ENCODE measurements around the gene STK25. TPM values are rescaled to one million over a fixed set of nuclear protein-coding genes. Genes with fewer than 3 reads are reported as not detected.

The STK25 gene
- total RNA-seq, 1 experiment from 2014 or later = 201 TPM

DNA sequence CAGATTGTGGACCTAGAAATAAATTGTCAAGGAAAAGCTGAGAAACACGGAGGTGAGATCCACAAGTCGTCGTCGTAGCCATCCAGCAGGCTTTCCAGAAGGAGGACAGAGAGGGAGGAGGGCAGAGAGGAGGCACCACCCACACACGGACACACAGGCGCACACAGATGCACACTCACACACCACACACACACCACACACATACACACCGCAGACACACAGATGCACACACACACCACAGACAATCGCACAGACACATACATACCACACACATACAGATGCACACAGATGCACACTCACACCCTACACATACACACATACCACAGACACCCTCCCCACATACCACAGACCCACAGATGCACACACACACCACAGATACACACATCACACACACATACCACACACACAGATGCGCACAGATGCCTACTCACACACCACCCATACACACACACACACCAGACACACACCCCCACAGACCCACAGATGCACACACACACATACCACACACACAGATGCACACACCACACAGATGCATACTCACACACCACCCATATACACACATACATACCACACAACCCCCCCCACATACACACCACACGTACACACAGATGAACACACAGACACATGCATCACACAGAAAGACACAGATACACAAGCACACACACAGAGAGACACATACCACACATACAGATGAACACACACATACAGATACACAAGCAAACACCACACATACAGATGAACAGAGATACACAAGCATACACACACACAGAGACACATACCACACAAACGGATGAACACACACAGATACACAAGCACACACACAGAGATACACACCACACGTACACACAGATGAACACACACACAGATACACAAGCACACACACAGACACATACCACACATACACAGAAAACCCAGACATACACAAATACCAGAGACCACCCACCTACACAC is 37.4 kb upstream of the STK25 start:
- H3K4me3 ChIP-seq = no peak overlapping the region
- BruUV-seq (replicated peaks) = no TSS peak
- H3K9me3 ChIP-seq (ENCODE audit: insufficient read depth, low read depth) = no peaks in the 10 kb centered on the region
- no peak overlapping the region for H3K27ac ChIP-seq
- H3K36me3 ChIP-seq (ENCODE audit: low read depth) = no peaks in the 10 kb centered on the region
- TF ChIP-seq, protein P1, sequence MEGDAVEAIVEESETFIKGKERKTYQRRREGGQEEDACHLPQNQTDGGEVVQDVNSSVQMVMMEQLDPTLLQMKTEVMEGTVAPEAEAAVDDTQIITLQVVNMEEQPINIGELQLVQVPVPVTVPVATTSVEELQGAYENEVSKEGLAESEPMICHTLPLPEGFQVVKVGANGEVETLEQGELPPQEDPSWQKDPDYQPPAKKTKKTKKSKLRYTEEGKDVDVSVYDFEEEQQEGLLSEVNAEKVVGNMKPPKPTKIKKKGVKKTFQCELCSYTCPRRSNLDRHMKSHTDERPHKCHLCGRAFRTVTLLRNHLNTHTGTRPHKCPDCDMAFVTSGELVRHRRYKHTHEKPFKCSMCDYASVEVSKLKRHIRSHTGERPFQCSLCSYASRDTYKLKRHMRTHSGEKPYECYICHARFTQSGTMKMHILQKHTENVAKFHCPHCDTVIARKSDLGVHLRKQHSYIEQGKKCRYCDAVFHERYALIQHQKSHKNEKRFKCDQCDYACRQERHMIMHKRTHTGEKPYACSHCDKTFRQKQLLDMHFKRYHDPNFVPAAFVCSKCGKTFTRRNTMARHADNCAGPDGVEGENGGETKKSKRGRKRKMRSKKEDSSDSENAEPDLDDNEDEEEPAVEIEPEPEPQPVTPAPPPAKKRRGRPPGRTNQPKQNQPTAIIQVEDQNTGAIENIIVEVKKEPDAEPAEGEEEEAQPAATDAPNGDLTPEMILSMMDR (conservative IDR thresholded peaks at IDR 0.05) = no peak
- TF ChIP-seq EZH2 (IDR thresholded peaks at IDR 0.05; ENCODE audit: low read depth) = no peak
- no peaks in the 10 kb centered on the region for H3K79me2 ChIP-seq (ENCODE audit: low read depth)
- H3K9me2 ChIP-seq (ENCODE audit: insufficient read depth) = no peaks in the 10 kb centered on the region
- no peaks in the 10 kb centered on the region for H4K20me1 ChIP-seq (ENCODE audit: insufficient read depth)
- H3K4me2 ChIP-seq = no peak overlapping the region
- peaks cover 16% of the 10 kb centered on the region for H3K4me1 ChIP-seq (replicated peaks; ENCODE audit: insufficient read depth)
- no peak for DNase-seq
- CTCF ChIA-PET = no interaction called here
- intact Hi-C loops (cut with micrococcal nuclease; ENCODE audit: unreplicated experiment) = loop anchor here (2.0 to 10.0 kb wide), 3 partner anchors 37 to 188 kb away; partner anchors contain the start of genes FARP2, ING5 and STK25
- POLR2A ChIA-PET (ENCODE audit: unreplicated experiment) = no interaction called here
- no peak overlapping the region for H2AFZ ChIP-seq
- H3K27me3 ChIP-seq (ENCODE audit: insufficient read depth, low read depth) = no peaks in the 10 kb centered on the region
- peaks cover 27% of the 10 kb centered on the region for H3F3A ChIP-seq (ENCODE audit: insufficient read depth, low read depth)

DNA sequence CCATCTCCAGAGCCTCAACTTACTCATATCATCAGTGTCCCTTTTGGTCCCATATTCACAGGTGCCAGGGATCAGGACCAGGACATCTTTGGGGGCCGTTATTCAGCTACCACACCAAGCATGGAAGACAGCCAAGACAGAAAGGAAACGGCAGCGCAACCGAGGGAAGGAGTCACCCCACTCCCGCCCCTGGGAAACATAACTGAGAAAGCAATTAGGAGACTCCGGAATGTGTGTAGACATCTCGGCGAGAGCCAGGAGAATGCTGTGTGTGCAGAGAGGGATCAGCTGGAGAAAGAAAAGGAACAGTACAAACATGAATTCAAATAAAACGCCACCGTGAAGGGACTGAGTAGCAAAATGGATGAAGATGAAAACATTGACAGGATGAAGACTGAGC is 36.7 kb upstream of the STK25 start:
- POLR2A ChIA-PET (ENCODE audit: unreplicated experiment) = no interaction called here
- intact Hi-C loops (cut with micrococcal nuclease; ENCODE audit: unreplicated experiment) = loop anchor here (2.0 to 10.0 kb wide), 3 partner anchors 36 to 188 kb away; partner anchors contain the start of genes FARP2, ING5 and STK25
- H3F3A ChIP-seq (ENCODE audit: insufficient read depth, low read depth) = peaks cover 31% of the 10 kb centered on the region
- CTCF ChIA-PET = no interaction called here
- H3K4me1 ChIP-seq (replicated peaks; ENCODE audit: insufficient read depth) = peaks cover 14% of the 10 kb centered on the region
- BruUV-seq (replicated peaks) = no TSS peak
- no peaks in the 10 kb centered on the region for H4K20me1 ChIP-seq (ENCODE audit: insufficient read depth)
- no peak for DNase-seq
- H3K9me2 ChIP-seq (ENCODE audit: insufficient read depth) = no peaks in the 10 kb centered on the region
- H2AFZ ChIP-seq = no peak overlapping the region
- no peaks in the 10 kb centered on the region for H3K79me2 ChIP-seq (ENCODE audit: low read depth)
- H3K4me3 ChIP-seq = no peak overlapping the region
- H3K36me3 ChIP-seq (ENCODE audit: low read depth) = no peaks in the 10 kb centered on the region
- no peak overlapping the region for H3K27ac ChIP-seq
- no peaks in the 10 kb centered on the region for H3K27me3 ChIP-seq (ENCODE audit: insufficient read depth, low read depth)
- H3K4me2 ChIP-seq = no peak overlapping the region
- H3K9me3 ChIP-seq (ENCODE audit: insufficient read depth, low read depth) = no peaks in the 10 kb centered on the region
- TF ChIP-seq, protein P1 (conservative IDR thresholded peaks at IDR 0.05) = no peak
- TF ChIP-seq EZH2 (IDR thresholded peaks at IDR 0.05; ENCODE audit: low read depth) = no peak

DNA sequence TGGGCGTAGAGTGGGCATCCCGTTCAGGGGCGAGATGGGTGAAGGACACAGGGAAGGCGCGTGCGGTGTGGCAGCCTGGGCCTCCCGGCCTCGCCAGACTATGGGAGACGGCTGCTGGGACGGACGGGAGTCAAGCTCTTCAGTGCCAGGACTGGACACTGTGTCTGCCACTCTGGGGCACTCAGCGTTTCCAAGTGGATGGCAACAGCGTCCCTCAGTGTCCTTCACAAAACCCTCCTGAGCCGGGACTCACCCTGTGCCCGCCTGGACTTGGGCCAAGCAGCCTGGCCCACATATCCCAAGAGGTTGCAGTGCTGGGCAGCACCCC is 33.9 kb upstream of the STK25 start:
- CTCF ChIA-PET = no interaction called here
- TF ChIP-seq, protein P1 (conservative IDR thresholded peaks at IDR 0.05) = no peak
- TF ChIP-seq EZH2 (IDR thresholded peaks at IDR 0.05; ENCODE audit: low read depth) = no peak
- Histone ChIP-seq H3K4me3 (no peak overlapping the region), H3K79me2 (ENCODE audit: low read depth) (no peaks in the 10 kb centered on the region), H3K27ac (no peak overlapping the region), H3F3A (ENCODE audit: insufficient read depth, low read depth) (peaks cover 17% of the 10 kb centered on the region; the same call in 1 of the 2 replicates), H4K20me1 (ENCODE audit: insufficient read depth) (no peaks in the 10 kb centered on the region), H3K4me1 (replicated peaks; ENCODE audit: insufficient read depth) (no peaks in the 10 kb centered on the region; the same call in 1 of the 2 replicates), H3K9me2 (ENCODE audit: insufficient read depth) (no peaks in the 10 kb centered on the region), H3K4me2 (no peak overlapping the region), H3K27me3 (ENCODE audit: insufficient read depth, low read depth) (no peaks in the 10 kb centered on the region), H2AFZ (no peak overlapping the region), H3K9me3 (ENCODE audit: insufficient read depth, low read depth) (no peaks in the 10 kb centered on the region), H3K36me3 (ENCODE audit: low read depth) (no peaks in the 10 kb centered on the region)
- intact Hi-C loops (cut with micrococcal nuclease; ENCODE audit: unreplicated experiment) = loop anchor here (10.0 kb wide), 1 partner anchor 163 kb away; the partner anchor contains the start of gene ING5
- DNase-seq = no peak
- POLR2A ChIA-PET (ENCODE audit: unreplicated experiment) = no interaction called here
- no TSS peak for BruUV-seq (replicated peaks)
